Thymus (tissue), 11 donors: Measurements from ENCODE around the gene TAF11L2. TPM values are rescaled to one million over a fixed set of nuclear protein-coding genes. Genes with fewer than 3 reads are reported as not detected.
"Not testable (repeated sequence)": the region's sequence is repeated elsewhere in the genome, so short reads cannot be mapped to it uniquely, and the experiment has no call there.

Experiments
- DNase-seq, 9 donors: peaks; one replicate each; pipeline ENCODE4 v3.0.0-alpha.2; 2013; ENCODE audit warnings: low spot score in 9 of 9, low read depth in 6 of 9, missing footprints in 1 of 9
- H3K27ac ChIP-seq, 2 donors: one replicate each; pipeline ENCODE4 v1.5.1; 2013; ENCODE audit warnings: control low read depth in 1 of 2, low read depth in 1 of 2, low read length in 1 of 2, mild to moderate bottlenecking in 1 of 2, moderate library complexity in 1 of 2
- H3K27me3 ChIP-seq, 2 donors: one replicate each; pipeline ENCODE4 v1.5.1; 2013; ENCODE audit warnings: low read length in 1 of 2; ENCODE audit not compliant: control insufficient read depth in 2 of 2, insufficient read depth in 1 of 2
- H3K36me3 ChIP-seq, 2 donors: one replicate each; pipeline ENCODE4 v1.5.1; 2013; ENCODE audit warnings: low read length in 1 of 2, mild to moderate bottlenecking in 1 of 2, moderate library complexity in 1 of 2; ENCODE audit not compliant: control insufficient read depth in 2 of 2, insufficient read depth in 2 of 2
- H3K4me1 ChIP-seq, 2 donors: one replicate each; pipeline ENCODE4 v1.5.1; 2013; ENCODE audit warnings: low read length in 2 of 2; ENCODE audit not compliant: control insufficient read depth in 2 of 2, insufficient read depth in 2 of 2
- H3K4me3 ChIP-seq, 2 donors: one replicate each; pipeline ENCODE4 v1.5.1; 2013; ENCODE audit warnings: low read length in 2 of 2, control low read depth in 1 of 2, mild to moderate bottlenecking in 1 of 2
- H3K9me3 ChIP-seq, 2 donors: one replicate each; pipeline ENCODE4 v1.5.1; 2013; ENCODE audit warnings: low read length in 1 of 2, mild to moderate bottlenecking in 1 of 2; ENCODE audit not compliant: control insufficient read depth in 2 of 2, insufficient read depth in 1 of 2
- WGBS: extraction: QIAGEN DNeasy Blood & Tissue Kit; methylation state at CpG from one replicate; pipeline ENCODE4 v1.1.7; 2013; 5-methylcytosine and 5-hydroxymethylcytosine counted together
- polyA plus RNA-seq: library from polyadenylated mRNA; stranded (reverse); fragments of 200-250 nt; gene quantifications from one replicate; pipeline ENCODE4 v1.2.3, GENCODE V29; 2013
- total RNA-seq: library from RNA; stranded (reverse); fragments of 120-200 nt; gene quantifications from one replicate; pipeline ENCODE4 v1.2.4, GENCODE V29; 2013
- donor health status: healthy.

Gene TAF11L2
- total and polyA plus RNA-seq, 2 donors = 0.18 TPM; not detected in 1

DNA sequence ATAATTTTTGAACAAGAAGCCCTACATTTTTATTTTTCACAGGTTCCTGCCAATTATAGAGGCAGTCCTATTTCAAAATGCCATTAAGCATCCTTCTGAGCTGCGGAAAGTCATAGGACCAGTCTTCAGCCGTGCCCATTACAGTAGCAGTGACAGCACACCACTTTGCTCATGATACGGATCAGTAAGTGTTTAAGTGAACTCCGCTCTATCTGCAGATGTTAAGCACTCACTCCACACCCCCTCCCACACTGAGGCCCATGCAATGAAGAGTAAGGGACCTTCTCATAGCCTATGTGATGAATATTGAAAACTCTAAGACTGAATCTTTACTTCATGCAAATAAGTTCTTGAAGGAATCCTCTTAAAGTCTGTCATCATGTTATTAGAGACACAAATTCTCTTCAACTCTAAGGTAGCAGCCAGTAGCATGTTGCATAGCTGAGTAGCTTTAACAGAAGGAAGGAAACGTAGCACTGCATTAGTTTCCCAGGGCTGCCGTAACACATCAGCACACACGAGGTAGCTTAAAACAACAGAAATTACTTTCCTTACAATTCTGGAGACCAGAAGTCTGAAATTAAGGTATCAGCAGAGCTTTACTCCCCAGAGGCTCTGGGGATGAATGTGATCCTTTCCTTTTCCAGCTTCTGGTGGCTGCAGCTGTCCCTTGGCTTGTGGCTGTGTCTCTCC lies 20.3 kb upstream of the TAF11L2 start:
- Histone ChIP-seq H3K4me1 (no peaks in the 10 kb centered on the region), H3K27me3 (no peaks in the 10 kb centered on the region), H3K4me3 (no peak overlapping the region), H3K36me3 (no peaks in the 10 kb centered on the region), H3K9me3 (no peaks in the 10 kb centered on the region), H3K27ac (no peak overlapping the region)
- 92% methylated on average over 7 of the region's 7 CpGs for WGBS
- DNase-seq = no peak

GRCh38 chr5:17481378-17481777 lies 16.7 kb upstream of the TAF11L2 start:
- H3K9me3 ChIP-seq = no peaks in the 10 kb centered on the region
- H3K27ac ChIP-seq = no peak overlapping the region
- 90% methylated on average over 4 of the region's 4 CpGs for WGBS
- no peaks in the 10 kb centered on the region for H3K27me3 ChIP-seq
- no peak overlapping the region for H3K4me3 ChIP-seq
- no peaks in the 10 kb centered on the region for H3K36me3 ChIP-seq
- H3K4me1 ChIP-seq = no peaks in the 10 kb centered on the region
- DNase-seq = no peak

DNA sequence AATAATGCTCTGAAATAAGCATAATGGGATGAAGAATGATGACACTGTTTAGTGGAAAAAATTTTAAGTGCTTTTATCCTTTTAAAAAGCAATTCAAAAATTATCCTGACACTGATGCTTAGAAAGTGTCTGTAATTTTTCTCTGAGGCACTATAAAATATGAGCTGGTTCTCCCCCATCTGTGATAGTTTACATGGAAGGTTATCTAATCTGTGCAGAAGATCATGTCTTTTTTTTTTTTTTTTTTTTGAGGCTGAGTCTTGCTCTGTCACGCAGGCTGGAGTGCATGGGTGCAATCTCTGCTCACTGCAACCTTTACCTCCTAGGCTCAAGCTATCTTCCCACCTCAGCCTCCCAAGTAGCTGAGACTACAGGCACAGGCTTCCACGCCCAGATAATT lies 15.2 kb upstream of the TAF11L2 start:
- Histone ChIP-seq H3K9me3 (no peaks in the 10 kb centered on the region), H3K27ac (no peak overlapping the region), H3K4me3 (no peak overlapping the region), H3K4me1 (no peaks in the 10 kb centered on the region), H3K36me3 (no peaks in the 10 kb centered on the region), H3K27me3 (no peaks in the 10 kb centered on the region)
- 85% methylated on average over 2 of the region's 2 CpGs for WGBS
- no peak for DNase-seq

GRCh38 chr5:17486464-17487173 lies 11.4 kb upstream of the TAF11L2 start:
- not testable (repeated sequence) for DNase-seq, H3K4me1 ChIP-seq, H3K4me3 ChIP-seq, H3K36me3 ChIP-seq, H3K27ac ChIP-seq, H3K9me3 ChIP-seq, H3K27me3 ChIP-seq
- WGBS = 94% methylated on average over 10 of the region's 10 CpGs

GRCh38 chr5:17487174-17487512 lies 10.9 kb upstream of the TAF11L2 start:
- Histone ChIP-seq H3K4me1 (no peaks in the 10 kb centered on the region), H3K4me3 (no peak overlapping the region), H3K36me3 (no peaks in the 10 kb centered on the region), H3K27ac (no peak overlapping the region), H3K9me3 (peaks cover 0 to 7% of the 10 kb centered on the region in 2 donors), H3K27me3 (no peaks in the 10 kb centered on the region)
- WGBS = 92% methylated on average over 1 of the region's 1 CpG
- no peak for DNase-seq

DNA sequence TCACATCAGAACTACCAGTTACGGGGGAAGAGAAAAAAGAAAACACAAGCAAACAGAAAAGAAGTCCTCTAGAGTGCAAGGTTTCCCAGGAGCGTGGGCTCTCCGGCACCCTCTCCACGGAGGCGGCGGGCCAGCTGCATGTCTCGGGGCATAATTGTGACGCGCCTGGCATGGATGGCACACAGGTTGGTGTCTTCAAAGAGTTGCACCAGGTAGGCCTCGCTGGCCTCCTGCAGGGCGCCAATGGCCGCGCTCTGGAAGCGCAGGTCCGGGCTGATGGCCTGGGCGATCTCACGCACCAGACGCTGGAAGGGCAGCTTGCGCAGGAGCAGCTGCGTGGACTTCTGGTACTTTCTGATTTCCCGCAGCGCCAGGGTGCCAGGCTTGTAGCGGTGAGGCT lies 6.8 kb upstream of the TAF11L2 start:
- not testable (repeated sequence) for H3K27ac ChIP-seq, H3K4me3 ChIP-seq, H3K36me3 ChIP-seq, H3K4me1 ChIP-seq, DNase-seq, H3K27me3 ChIP-seq, H3K9me3 ChIP-seq
- WGBS = 98% methylated on average over 23 of the region's 23 CpGs

- no peak for DNase-seq
- Histone ChIP-seq H3K4me3 (no peak overlapping the region), H3K27me3 (no peaks in the 10 kb centered on the region), H3K36me3 (no peaks in the 10 kb centered on the region), H3K9me3 (peaks cover 0 to 9% of the 10 kb centered on the region in 2 donors), H3K27ac (no peak overlapping the region), H3K4me1 (no peaks in the 10 kb centered on the region)
- WGBS = 95% methylated on average over 3 of the region's 3 CpGs
Observed at GRCh38 chr5:17492770-17493169, 5.3 kb upstream of the TAF11L2 start.

GRCh38 chr5:17497446-17497845 lies 585 bp upstream of the TAF11L2 start:
- H3K4me3 ChIP-seq = no peak overlapping the region
- no peaks in the 10 kb centered on the region for H3K36me3 ChIP-seq
- 90% methylated on average over 4 of the region's 4 CpGs for WGBS
- H3K9me3 ChIP-seq = peaks cover 0 to 1% of the 10 kb centered on the region in 2 donors
- H3K4me1 ChIP-seq = no peaks in the 10 kb centered on the region
- no peaks in the 10 kb centered on the region for H3K27me3 ChIP-seq
- no peak overlapping the region for H3K27ac ChIP-seq
- no peak for DNase-seq

DNA sequence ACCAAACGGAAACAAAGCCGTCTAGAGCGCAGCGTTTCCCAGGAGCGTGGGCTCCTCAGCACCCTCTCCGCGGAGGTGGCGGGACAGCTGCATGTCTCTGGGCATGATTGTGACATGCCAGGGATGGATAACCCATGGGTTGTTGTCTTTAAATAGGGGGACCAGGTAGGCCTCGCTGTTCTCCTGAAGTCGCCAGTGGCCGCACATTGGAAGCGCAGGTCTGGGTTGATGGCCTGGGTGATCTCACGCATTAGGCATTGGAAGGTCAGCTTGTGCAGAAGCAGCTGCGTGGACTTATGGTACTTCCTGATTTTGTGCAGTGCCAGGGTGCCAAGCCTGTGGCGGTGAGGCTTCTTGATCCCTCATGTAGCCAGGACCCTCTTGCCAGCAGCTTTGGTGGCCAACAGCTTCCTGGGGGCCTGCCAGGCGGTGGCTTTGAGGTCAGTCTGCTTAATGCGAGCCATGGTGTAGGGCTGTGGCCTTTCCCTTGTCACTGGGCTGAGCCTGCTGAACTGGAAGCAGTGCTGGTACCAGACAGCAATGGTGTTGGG lies 13.8 kb downstream of the TAF11L2 start:
- no peak overlapping the region for H3K4me3 ChIP-seq
- no peaks in the 10 kb centered on the region for H3K4me1 ChIP-seq
- WGBS = 94% methylated on average over 17 of the region's 17 CpGs
- no peaks in the 10 kb centered on the region for H3K36me3 ChIP-seq
- H3K9me3 ChIP-seq = no peaks in the 10 kb centered on the region
- no peak overlapping the region for H3K27ac ChIP-seq
- no peaks in the 10 kb centered on the region for H3K27me3 ChIP-seq
- DNase-seq = no peak
